Right lobe of liver (tissue), 6 donors: ENCODE results near the gene LONP1. TPM values are rescaled to one million over a fixed set of nuclear protein-coding genes. Genes with fewer than 3 reads are reported as not detected.

ENCODE experiments used
- ATAC-seq, 4 donors: fragments of 200-7000 bp; cut with Tn5 transposase; one replicate each; pipeline ENCODE4 v1.9.1; 2020; ENCODE audit warnings: mild to moderate bottlenecking in 4 of 4, moderate library complexity in 4 of 4
- DNase-seq, 3 donors: peaks; one replicate each; pipeline ENCODE4 v3.0.0-alpha.2; 2020
- H3K27ac ChIP-seq, 3 donors: fragments of 200-600 bp; one replicate each; pipeline ENCODE4 v1.8.0; 2022
- H3K27me3 ChIP-seq, 2 donors: fragments of 200-600 bp; one replicate each; pipeline ENCODE4 v1.8.0; 2022
- H3K36me3 ChIP-seq, 4 donors: fragments of 200-600 bp; sonication (generic) in 1 of 4; one replicate each; pipeline versions ENCODE4 v1.5.1 to v1.8.0; 2017 to 2022; ENCODE audit warnings: control low read depth in 1 of 4
- H3K4me1 ChIP-seq, 4 donors: fragments of 200-600 bp; sonication (generic) in 1 of 4; one replicate each; pipeline versions ENCODE4 v1.5.1 to v1.8.0; 2017 to 2022; ENCODE audit warnings: control low read depth in 1 of 4
- H3K4me3 ChIP-seq, 3 donors: fragments of 200-600 bp; one replicate each; pipeline ENCODE4 v1.8.0; 2022
- H3K9me3 ChIP-seq, 4 donors: fragments of 200-600 bp; sonication (generic) in 1 of 4; one replicate each; pipeline versions ENCODE4 v1.5.1 to v1.8.0; 2017 to 2022; ENCODE audit warnings: control low read depth in 1 of 4
- POLR2A ChIP-seq: fragments of 450-650 bp; IDR thresholded peaks from one replicate; pipeline ENCODE4 v1.6.1; 2017; ENCODE audit warnings: antibody characterized with exemption, mild to moderate bottlenecking
- WGBS: methylation state at CpG from one replicate; pipeline ENCODE4 v1.1.6; 2018; ENCODE audit warnings: low coverage, low lambda C conversion rate; ENCODE audit not compliant: insufficient coverage; ENCODE audit errors: missing lambda C conversion rate; 5-methylcytosine and 5-hydroxymethylcytosine counted together
- intact Hi-C, 2 donors: fragments of 100-400 bp; cut with DNase I; formaldehyde crosslinking; loops; one replicate each; pipeline versions ENCODE4 v1.11.2 to v1.14.1; 2022
- total RNA-seq, 6 experiments: library from RNA; depleted of rRNA in 2 of 6; stranded (reverse); fragments of >200 nt in 2 of 6; fragmentation: NEBNext Ultra II Directional in 3 of 6; extraction: Animal tissue kit (Norgen Biotek cat#: 25700) in 3 of 6; gene quantifications; one replicate each; pipeline versions ENCODE4 v1.1.0 to v1.2.4, GENCODE V29; 2016 to 2023
- TF ChIP-seq, protein P1 (sequence below), 4 donors: fragments of 200-600 bp in 3 of 4; fragments of 450-650 bp in 1 of 4; IDR thresholded peaks; one replicate each; pipeline versions ENCODE4 v1.5.1 to v1.8.0; 2016 to 2022; ENCODE audit warnings: antibody characterized with exemption in 4 of 4, mild to moderate bottlenecking in 2 of 4
- donor health status: DM: no; HTN: yes; CAD: no.
- donor health status: DM: no; HTN: no; CAD: no.
- donor health status: DM: no; HTN: no; CAD: no.
- donor health status: DM: no; HTN: yes; CAD: no.
- donor health status: DM: no; HTN: yes; CAD: no.

LONP1 gene
- total RNA-seq, 6 experiments from 2014 or later: 54.5 to 123 (median 66.8) TPM

- Histone ChIP-seq H3K9me3 (no peaks in the 10 kb centered on the region), H3K36me3 (no peaks in the 10 kb centered on the region), H3K27ac (peak overlapping the region in 2 of 3 donors; percentile 72 to 82), H3K27me3 (no peaks in the 10 kb centered on the region), H3K4me1 (peaks cover 0 to 6% (median 0%) of the 10 kb centered on the region in 4 donors), H3K4me3 (peak overlapping the region; percentile 62 to 97 (median 95))
- 21% methylated on average over 7 of the region's 26 CpGs for WGBS
- intact Hi-C loops: loop anchor here in 1 of 2 donors (10.0 kb wide), 1 partner anchor 65 kb away; no protein-coding TSS in a partner anchor
- DNase-seq (no peak), ATAC-seq (no peak)
- TF ChIP-seq POLR2A: no peak
- TF ChIP-seq, protein P1, sequence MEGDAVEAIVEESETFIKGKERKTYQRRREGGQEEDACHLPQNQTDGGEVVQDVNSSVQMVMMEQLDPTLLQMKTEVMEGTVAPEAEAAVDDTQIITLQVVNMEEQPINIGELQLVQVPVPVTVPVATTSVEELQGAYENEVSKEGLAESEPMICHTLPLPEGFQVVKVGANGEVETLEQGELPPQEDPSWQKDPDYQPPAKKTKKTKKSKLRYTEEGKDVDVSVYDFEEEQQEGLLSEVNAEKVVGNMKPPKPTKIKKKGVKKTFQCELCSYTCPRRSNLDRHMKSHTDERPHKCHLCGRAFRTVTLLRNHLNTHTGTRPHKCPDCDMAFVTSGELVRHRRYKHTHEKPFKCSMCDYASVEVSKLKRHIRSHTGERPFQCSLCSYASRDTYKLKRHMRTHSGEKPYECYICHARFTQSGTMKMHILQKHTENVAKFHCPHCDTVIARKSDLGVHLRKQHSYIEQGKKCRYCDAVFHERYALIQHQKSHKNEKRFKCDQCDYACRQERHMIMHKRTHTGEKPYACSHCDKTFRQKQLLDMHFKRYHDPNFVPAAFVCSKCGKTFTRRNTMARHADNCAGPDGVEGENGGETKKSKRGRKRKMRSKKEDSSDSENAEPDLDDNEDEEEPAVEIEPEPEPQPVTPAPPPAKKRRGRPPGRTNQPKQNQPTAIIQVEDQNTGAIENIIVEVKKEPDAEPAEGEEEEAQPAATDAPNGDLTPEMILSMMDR (IDR thresholded peaks at IDR 0.05): no peak
Observed at GRCh38 chr19:5679289-5680083, 40.5 kb downstream of the LONP1 start.

- intact Hi-C loops: loop anchor here in 1 of 2 donors (10.0 kb wide), 1 partner anchor 63 kb away; no protein-coding TSS in a partner anchor
- DNase-seq (no peak), ATAC-seq (no peak)
- H3K27me3 ChIP-seq: no peaks in the 10 kb centered on the region
- no peaks in the 10 kb centered on the region for H3K36me3 ChIP-seq
- H3K9me3 ChIP-seq: no peaks in the 10 kb centered on the region
- no peak overlapping the region for H3K27ac ChIP-seq
- no CpG with 5 or more reads among the region's 22 CpGs for WGBS
- TF ChIP-seq, protein P1 (IDR thresholded peaks at IDR 0.05): no peak
- no peak for TF ChIP-seq POLR2A
- H3K4me1 ChIP-seq: peaks cover 0 to 6% (median 0%) of the 10 kb centered on the region in 4 donors
- no peak overlapping the region for H3K4me3 ChIP-seq
Observed at GRCh38 chr19:5678071-5678718, 41.8 kb downstream of the LONP1 start.

- no peaks in the 10 kb centered on the region for H3K27me3 ChIP-seq
- H3K4me1 ChIP-seq: peaks cover 0 to 6% (median 0%) of the 10 kb centered on the region in 4 donors
- no peak overlapping the region for H3K27ac ChIP-seq
- intact Hi-C loops: loop anchor here in 1 of 2 donors (10.0 kb wide), 1 partner anchor 63 kb away; no protein-coding TSS in a partner anchor
- TF ChIP-seq, protein P1 (IDR thresholded peaks at IDR 0.05): no peak
- no peak for TF ChIP-seq POLR2A
- DNase-seq (no peak), ATAC-seq (no peak)
- 100% methylated on average over 3 of the region's 9 CpGs for WGBS
- no peaks in the 10 kb centered on the region for H3K9me3 ChIP-seq
- no peak overlapping the region for H3K4me3 ChIP-seq
- no peaks in the 10 kb centered on the region for H3K36me3 ChIP-seq
Observed at GRCh38 chr19:5677580-5677979, 42.4 kb downstream of the LONP1 start.

GRCh38 chr19:5677136-5677535 lies 42.8 kb downstream of the LONP1 start:
- 100% methylated on average over 1 of the region's 10 CpGs for WGBS
- no peaks in the 10 kb centered on the region for H3K27me3 ChIP-seq
- no peaks in the 10 kb centered on the region for H3K36me3 ChIP-seq
- no peak overlapping the region for H3K4me3 ChIP-seq
- ATAC-seq (no peak), DNase-seq (no peak)
- intact Hi-C loops: loop anchor here in 1 of 2 donors (10.0 kb wide), 1 partner anchor 62 kb away; no protein-coding TSS in a partner anchor
- no peaks in the 10 kb centered on the region for H3K9me3 ChIP-seq
- H3K4me1 ChIP-seq: peaks cover 0 to 6% (median 0%) of the 10 kb centered on the region in 4 donors
- no peak for TF ChIP-seq POLR2A
- TF ChIP-seq, protein P1 (IDR thresholded peaks at IDR 0.05): no peak
- H3K27ac ChIP-seq: no peak overlapping the region
